Body of pancreas (tissue), 4 donors: ENCODE measurements around the gene KRTAP10-2. TPM values are rescaled to one million over a fixed set of nuclear protein-coding genes. Genes with fewer than 3 reads are reported as not detected.

ENCODE experiments used
- ATAC-seq: fragments of 150-250 bp; one replicate; pipeline ENCODE4 v1.9.1; 2016
- DNase-seq, 4 donors: peaks; one replicate each; pipeline ENCODE4 v3.0.0-alpha.2; 2019
- H3K27ac ChIP-seq, 4 donors: fragments of 200-600 bp; sonication (generic); 1 replicate in 3 of 4; 2 replicates in 1 of 4; pipeline versions ENCODE4 v1.5.1 to v1.6.1; 2016 to 2019; ENCODE audit warnings: mild to moderate bottlenecking in 1 of 4, mixed read lengths in 1 of 4, moderate library complexity in 1 of 4
- H3K27me3 ChIP-seq, 2 donors: fragments of 200-600 bp; sonication (generic); one replicate each; pipeline ENCODE4 v1.6.0; 2016; ENCODE audit warnings: mild to moderate bottlenecking in 1 of 2
- H3K36me3 ChIP-seq, 2 donors: fragments of 200-600 bp; sonication (generic); replicated peaks in 1 of 2; 2 replicates each; pipeline ENCODE4 v1.5.1; 2016; ENCODE audit warnings: low read depth in 2 of 2; ENCODE audit not compliant: insufficient read depth in 1 of 2
- H3K4me1 ChIP-seq: fragments of 200-600 bp; sonication (generic); one replicate; pipeline ENCODE4 v1.6.0; 2016
- H3K4me3 ChIP-seq, 2 donors: fragments of 200-600 bp; sonication (generic); 1 replicate in 1 of 2; 2 replicates in 1 of 2; pipeline ENCODE4 v1.5.1; 2016 to 2019
- H3K9me3 ChIP-seq, 3 donors: fragments of 200-600 bp; sonication (generic); 1 replicate in 2 of 3; 2 replicates in 1 of 3; pipeline ENCODE4 v1.5.1; 2016
- POLR2A ChIP-seq, 3 donors: fragments of 450-650 bp; IDR thresholded peaks; one replicate each; pipeline ENCODE4 v1.6.1; 2016; ENCODE audit warnings: antibody characterized with exemption in 3 of 3, mild to moderate bottlenecking in 2 of 3
- WGBS, 2 donors: methylation state at CpG; one replicate each; pipeline ENCODE4 v1.1.5; 2017; 5-methylcytosine and 5-hydroxymethylcytosine counted together
- intact Hi-C: fragments of 100-400 bp; cut with DNase I; formaldehyde crosslinking; loops from one replicate; pipeline ENCODE4 v1.15.1; 2023
- total RNA-seq, 2 donors: library from RNA; depleted of rRNA; stranded (reverse); fragments of >200 nt; gene quantifications; one replicate each; pipeline ENCODE4 v1.1.0, GENCODE V29; 2016
- TF ChIP-seq, protein P1 (sequence below), 7 experiments: fragments of 450-650 bp in 4 of 7; fragments of 200-600 bp in 3 of 7; sonication (generic) in 3 of 7; IDR thresholded peaks; one replicate each; pipeline ENCODE4 v1.5.1; 2016 to 2019; ENCODE audit warnings: antibody characterized with exemption in 7 of 7

KRTAP10-2 gene
- total RNA-seq, 2 donors from 2014 or later = not detected

DNA sequence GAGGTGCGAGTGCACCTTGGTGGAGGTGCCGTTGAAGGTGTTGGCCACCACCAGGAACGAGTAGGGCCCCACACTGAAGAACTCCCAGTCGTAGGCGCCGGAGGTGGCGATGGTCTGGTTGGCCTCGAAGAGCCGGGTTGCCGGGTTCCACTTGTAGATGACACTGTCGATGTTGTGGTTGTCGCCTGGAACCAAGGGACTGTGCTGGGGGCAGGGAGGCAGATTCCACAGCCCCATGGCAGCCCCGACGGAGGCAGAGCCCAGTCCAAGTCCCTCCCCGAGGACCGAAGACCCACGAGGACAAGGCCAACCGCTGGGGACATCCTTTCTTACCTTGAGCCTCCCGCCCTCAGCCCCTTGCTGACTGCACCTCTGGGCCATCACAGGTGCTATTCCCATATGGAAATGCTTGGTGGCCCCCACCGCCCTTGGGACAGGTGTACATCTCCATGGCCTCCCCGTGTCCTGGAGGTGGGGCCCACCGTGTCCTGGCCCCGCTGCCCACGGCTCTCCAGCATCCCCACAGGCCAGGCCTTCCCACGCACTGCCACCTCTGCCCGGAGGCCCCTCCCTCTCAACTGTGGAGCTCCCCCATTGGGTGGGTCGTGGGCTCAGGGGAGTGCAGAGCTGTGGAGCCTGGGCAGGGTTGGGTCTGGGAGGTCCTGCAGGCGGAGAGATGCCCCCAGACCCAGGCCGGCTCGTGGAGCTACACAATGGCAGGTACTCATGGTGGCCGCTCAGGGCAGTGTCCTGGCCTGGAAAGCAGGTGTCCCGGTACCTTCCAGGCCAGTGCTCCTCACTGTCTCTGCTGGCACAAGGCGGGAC is 29.2 kb downstream of the KRTAP10-2 start:
- H3K27ac ChIP-seq = no peak overlapping the region
- H3K4me1 ChIP-seq = no peaks in the 10 kb centered on the region
- TF ChIP-seq, protein P1, sequence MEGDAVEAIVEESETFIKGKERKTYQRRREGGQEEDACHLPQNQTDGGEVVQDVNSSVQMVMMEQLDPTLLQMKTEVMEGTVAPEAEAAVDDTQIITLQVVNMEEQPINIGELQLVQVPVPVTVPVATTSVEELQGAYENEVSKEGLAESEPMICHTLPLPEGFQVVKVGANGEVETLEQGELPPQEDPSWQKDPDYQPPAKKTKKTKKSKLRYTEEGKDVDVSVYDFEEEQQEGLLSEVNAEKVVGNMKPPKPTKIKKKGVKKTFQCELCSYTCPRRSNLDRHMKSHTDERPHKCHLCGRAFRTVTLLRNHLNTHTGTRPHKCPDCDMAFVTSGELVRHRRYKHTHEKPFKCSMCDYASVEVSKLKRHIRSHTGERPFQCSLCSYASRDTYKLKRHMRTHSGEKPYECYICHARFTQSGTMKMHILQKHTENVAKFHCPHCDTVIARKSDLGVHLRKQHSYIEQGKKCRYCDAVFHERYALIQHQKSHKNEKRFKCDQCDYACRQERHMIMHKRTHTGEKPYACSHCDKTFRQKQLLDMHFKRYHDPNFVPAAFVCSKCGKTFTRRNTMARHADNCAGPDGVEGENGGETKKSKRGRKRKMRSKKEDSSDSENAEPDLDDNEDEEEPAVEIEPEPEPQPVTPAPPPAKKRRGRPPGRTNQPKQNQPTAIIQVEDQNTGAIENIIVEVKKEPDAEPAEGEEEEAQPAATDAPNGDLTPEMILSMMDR (IDR thresholded peaks at IDR 0.05) = no peak
- no peak for TF ChIP-seq POLR2A (IDR thresholded peaks at IDR 0.05)
- DNase-seq = peak in 2 of 4 donors; percentile 5 to 9
- H3K4me3 ChIP-seq = no peak overlapping the region
- 80 to 83% methylated on average over 12 to 26 of the region's 33 CpGs for WGBS, 2 donors
- ATAC-seq = no peak
- intact Hi-C loops = no loop called here
- no peaks in the 10 kb centered on the region for H3K36me3 ChIP-seq
- no peaks in the 10 kb centered on the region for H3K27me3 ChIP-seq
- no peaks in the 10 kb centered on the region for H3K9me3 ChIP-seq

DNA sequence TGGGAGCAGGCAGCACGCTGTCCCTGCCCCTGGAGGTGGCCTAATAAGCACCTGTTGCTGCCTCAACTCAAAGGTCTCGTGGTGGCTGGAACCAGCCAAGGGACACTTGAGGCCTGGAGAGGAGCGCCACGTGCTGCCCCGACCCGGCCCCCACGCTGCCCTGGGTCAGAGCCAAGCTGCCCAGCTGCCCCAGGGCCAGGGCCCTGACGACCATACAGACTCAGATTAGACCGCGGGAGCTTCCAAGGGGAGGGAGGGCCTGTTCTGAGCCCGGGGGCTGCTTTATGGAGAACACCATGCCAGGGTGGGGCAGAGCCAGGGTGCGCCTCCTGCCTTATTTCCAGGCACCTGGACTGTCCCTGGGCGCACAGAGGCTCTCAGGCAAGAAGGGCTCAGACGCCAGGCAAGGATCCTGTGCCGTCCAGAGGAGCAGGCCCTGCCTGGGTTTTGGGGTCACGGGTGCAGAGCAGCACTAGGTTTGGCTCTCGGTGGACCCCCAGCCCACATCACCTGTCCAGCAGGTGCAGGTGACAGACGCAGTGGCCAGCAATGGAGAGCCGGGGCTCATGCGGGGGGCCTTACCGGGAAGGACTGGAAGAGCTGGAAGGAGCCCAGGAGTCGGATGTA is 29.9 kb downstream of the KRTAP10-2 start:
- Histone ChIP-seq H3K27ac (no peak overlapping the region), H3K9me3 (no peaks in the 10 kb centered on the region), H3K4me1 (no peaks in the 10 kb centered on the region), H3K36me3 (no peaks in the 10 kb centered on the region), H3K4me3 (no peak overlapping the region), H3K27me3 (no peaks in the 10 kb centered on the region)
- WGBS, 2 donors = 75 to 80% methylated on average over 3 to 19 of the region's 22 CpGs
- ATAC-seq (no peak), DNase-seq (peak in 2 of 4 donors; percentile 4 to 8)
- TF ChIP-seq, protein P1 (IDR thresholded peaks at IDR 0.05) = no peak
- no peak for TF ChIP-seq POLR2A (IDR thresholded peaks at IDR 0.05)
- intact Hi-C loops = no loop called here

DNA sequence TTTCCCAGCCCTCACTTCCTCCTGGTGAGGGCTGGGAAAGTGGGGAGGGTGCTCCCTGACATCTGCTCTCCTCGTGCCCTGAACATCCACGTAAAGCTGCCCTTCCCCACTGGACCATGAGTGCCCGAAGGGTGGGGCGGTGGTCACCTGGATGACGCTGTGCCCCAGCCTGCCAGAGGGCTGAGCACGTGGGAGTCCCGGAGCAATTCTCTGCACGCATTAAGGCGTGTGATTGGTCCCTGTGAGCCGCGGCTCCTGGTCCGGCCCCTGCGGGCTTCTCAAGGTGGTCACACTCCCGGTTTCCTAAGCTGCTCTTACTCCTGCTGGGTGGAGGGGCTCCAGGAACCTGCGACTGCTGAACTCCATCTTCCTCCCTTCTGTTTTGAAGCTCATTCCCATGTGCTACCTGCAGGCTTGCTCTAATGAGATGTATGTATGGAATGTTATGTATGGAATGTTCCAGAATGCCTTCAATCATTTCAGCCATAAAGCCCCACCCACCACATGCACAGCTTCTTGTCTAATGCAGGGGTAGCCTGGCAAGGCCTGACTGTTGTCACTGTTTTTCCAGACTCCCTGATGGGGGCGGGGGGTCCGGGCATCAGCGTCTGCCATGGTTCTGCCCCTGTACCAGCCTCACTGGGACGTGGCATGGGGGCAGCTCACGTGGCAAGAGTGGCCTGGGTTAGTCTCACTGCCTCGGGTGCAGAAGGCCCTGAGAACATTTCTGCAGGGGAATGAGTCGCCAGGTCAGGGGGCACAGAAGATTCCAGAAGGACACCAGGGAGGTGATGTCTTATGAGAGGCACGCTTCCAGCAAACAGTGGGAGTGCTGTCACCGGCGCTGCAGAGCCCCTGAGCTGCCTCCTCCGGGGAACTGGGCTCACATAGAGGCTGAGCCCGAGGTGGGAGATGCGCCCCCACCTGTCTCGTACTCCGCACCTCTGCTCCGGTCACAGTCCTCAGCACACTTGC is 30.7 kb downstream of the KRTAP10-2 start:
- TF ChIP-seq, protein P1 (IDR thresholded peaks at IDR 0.05) = no peak
- no peak for TF ChIP-seq POLR2A (IDR thresholded peaks at IDR 0.05)
- intact Hi-C loops = no loop called here
- WGBS, 2 donors = 71 to 76% methylated on average over 15 to 31 of the region's 31 CpGs
- Histone ChIP-seq H3K9me3 (no peaks in the 10 kb centered on the region), H3K4me1 (no peaks in the 10 kb centered on the region), H3K36me3 (no peaks in the 10 kb centered on the region), H3K27ac (no peak overlapping the region), H3K27me3 (no peaks in the 10 kb centered on the region), H3K4me3 (no peak overlapping the region)
- peak in 2 of 4 donors; percentile 5 to 9 for DNase-seq
- no peak for ATAC-seq

DNA sequence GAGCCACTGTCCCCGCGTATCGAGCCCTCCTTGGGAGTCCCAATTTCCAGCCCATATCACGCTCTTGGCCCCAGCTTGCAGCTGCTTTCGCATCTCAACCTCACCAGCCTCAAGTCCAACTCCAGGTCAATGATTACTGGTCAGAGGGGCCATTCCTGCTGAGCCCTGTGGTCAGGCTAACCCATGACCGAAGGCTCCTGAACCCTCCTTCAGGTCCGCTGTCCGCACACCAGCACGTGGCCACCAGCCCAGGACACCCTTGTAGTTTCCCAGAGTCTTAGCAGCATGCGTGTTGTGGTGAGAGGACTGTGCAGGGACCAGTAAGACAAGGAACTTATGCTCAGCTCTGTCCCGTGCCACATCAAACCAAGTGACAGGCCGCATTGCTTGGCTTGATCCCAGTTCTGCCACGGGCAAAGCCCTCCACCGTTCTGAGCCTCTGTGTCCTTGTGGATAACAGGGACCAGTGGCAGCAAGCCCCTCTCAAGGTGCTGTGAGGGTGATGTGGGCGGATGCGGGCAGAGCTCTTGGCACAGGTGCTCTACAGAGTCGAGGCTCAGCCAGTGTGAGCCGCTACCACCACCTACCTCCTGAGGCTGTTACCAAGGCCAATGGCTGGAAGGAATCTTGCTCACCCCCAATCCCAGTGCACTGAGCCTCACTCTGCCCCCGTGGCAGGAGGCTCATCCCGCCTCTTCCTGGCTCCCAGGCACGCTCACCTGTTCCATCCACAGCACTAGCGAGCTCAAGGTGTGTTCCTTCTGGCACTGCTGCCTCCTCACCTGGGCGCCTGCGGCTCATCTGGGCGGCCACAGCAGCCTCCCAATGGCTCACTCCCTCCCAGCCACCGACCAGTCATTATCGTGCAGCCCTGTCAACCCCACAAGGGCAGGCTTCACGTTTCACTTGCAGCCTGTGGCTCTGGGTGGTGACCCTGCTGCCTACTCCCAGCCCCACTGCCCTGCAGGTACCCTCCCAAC is 31.7 kb downstream of the KRTAP10-2 start:
- intact Hi-C loops = loop anchor here (10.0 kb wide), 1 partner anchor 285 kb away; the partner anchor contains the start of gene UBE2G2
- 73 to 82% methylated on average over 16 to 25 of the region's 28 CpGs for WGBS, 2 donors

More for the DNA sequence above, 31.7 kb downstream of the KRTAP10-2 start:
- Histone ChIP-seq H3K36me3 (no peaks in the 10 kb centered on the region), H3K27ac (no peak overlapping the region), H3K4me3 (no peak overlapping the region), H3K27me3 (no peaks in the 10 kb centered on the region), H3K4me1 (no peaks in the 10 kb centered on the region), H3K9me3 (no peaks in the 10 kb centered on the region)
- DNase-seq (no peak), ATAC-seq (no peak)
- TF ChIP-seq, protein P1 (IDR thresholded peaks at IDR 0.05) = no peak
- no peak for TF ChIP-seq POLR2A (IDR thresholded peaks at IDR 0.05)
